ENCODE measurements around the gene DYNC2I2. TPM values are rescaled to one million over a fixed set of nuclear protein-coding genes. Genes with fewer than 3 reads are reported as not detected.
"Not testable (repeated sequence)": the region's sequence is repeated elsewhere in the genome, so short reads cannot be mapped to it uniquely, and the experiment has no call there.

DYNC2I2 gene
- polyA plus RNA-seq, 1 donor from 2014 or later: 82.5 TPM

DNA sequence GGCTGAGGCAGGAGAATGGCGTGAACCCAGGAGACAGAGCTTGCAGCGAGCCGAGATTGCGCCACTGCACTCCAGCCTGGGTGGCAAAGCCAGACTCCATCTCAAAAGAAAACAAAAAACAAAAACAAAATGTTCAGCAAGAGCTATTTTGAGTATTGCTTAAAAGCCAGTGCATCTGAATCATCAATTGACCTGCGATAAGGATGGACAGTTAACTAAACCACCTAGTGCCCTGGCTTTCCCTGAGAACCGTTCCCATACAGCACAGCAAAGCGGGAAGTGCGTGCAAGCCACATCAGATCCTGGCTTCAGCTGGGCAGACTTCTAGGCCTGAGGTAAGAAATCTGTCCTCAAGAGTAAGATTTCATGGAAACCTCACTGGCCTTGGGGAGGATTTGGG lies 2.7 kb downstream of the DYNC2I2 start:
- peaks cover 8% of the 10 kb centered on the region for H3K79me2 ChIP-seq (replicated peaks; ENCODE audit: insufficient read depth, low read length)
- H3K9me3 ChIP-seq (ENCODE audit: low read length): no peaks in the 10 kb centered on the region
- H3F3A ChIP-seq (ENCODE audit: insufficient read depth, low read length, poor library complexity, severe bottlenecking): peaks cover 3% of the 10 kb centered on the region
- H3K36me3 ChIP-seq (ENCODE audit: insufficient read depth, low read length): no peaks in the 10 kb centered on the region
- TF ChIP-seq REST (IDR thresholded peaks at IDR 0.05; ENCODE audit: borderline replicate concordance): no peak
- no peak for TF ChIP-seq EP300 (conservative IDR thresholded peaks at IDR 0.05; ENCODE audit: poor library complexity, severe bottlenecking)
- no peak for TF ChIP-seq MXI1 (conservative IDR thresholded peaks at IDR 0.05; ENCODE audit: poor library complexity, severe bottlenecking)
- TF ChIP-seq SMC3 (conservative IDR thresholded peaks at IDR 0.05; ENCODE audit: poor library complexity): no peak
- no peak for TF ChIP-seq RAD21 (conservative IDR thresholded peaks at IDR 0.05)
- no peak for TF ChIP-seq TAF1 (IDR thresholded peaks at IDR 0.05; ENCODE audit: low read depth)
- TF ChIP-seq, protein P1, sequence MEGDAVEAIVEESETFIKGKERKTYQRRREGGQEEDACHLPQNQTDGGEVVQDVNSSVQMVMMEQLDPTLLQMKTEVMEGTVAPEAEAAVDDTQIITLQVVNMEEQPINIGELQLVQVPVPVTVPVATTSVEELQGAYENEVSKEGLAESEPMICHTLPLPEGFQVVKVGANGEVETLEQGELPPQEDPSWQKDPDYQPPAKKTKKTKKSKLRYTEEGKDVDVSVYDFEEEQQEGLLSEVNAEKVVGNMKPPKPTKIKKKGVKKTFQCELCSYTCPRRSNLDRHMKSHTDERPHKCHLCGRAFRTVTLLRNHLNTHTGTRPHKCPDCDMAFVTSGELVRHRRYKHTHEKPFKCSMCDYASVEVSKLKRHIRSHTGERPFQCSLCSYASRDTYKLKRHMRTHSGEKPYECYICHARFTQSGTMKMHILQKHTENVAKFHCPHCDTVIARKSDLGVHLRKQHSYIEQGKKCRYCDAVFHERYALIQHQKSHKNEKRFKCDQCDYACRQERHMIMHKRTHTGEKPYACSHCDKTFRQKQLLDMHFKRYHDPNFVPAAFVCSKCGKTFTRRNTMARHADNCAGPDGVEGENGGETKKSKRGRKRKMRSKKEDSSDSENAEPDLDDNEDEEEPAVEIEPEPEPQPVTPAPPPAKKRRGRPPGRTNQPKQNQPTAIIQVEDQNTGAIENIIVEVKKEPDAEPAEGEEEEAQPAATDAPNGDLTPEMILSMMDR (IDR thresholded peaks at IDR 0.05; ENCODE audit: poor library complexity, severe bottlenecking): no peak
- TF ChIP-seq POLR2AphosphoS5 (IDR thresholded peaks at IDR 0.05): no peak
- TF ChIP-seq EZH2 (IDR thresholded peaks at IDR 0.05; ENCODE audit: borderline replicate concordance, insufficient read depth, low read length, poor library complexity, severe bottlenecking): no peak
- H3K27ac ChIP-seq (ENCODE audit: low read length): no peak overlapping the region
- no peaks in the 10 kb centered on the region for H3K9me2 ChIP-seq (ENCODE audit: insufficient read depth, low read length)
- H3K4me2 ChIP-seq (ENCODE audit: low read length): no peak overlapping the region
- no peak overlapping the region for H3K4me3 ChIP-seq (ENCODE audit: low read length)
- H4K20me1 ChIP-seq (ENCODE audit: insufficient read depth): no peaks in the 10 kb centered on the region
- no peaks in the 10 kb centered on the region for H3K27me3 ChIP-seq (ENCODE audit: insufficient read depth, low read depth, low read length)
- H2AFZ ChIP-seq (ENCODE audit: low read depth, low read length): no peak overlapping the region
- H3K9ac ChIP-seq (ENCODE audit: low read length): no peak overlapping the region

GRCh38 chr9:128651798-128652197 lies 4.8 kb downstream of the DYNC2I2 start:
- Histone ChIP-seq H2AFZ (ENCODE audit: low read depth, low read length) (no peak overlapping the region), H3K9me2 (ENCODE audit: insufficient read depth, low read length) (no peaks in the 10 kb centered on the region), H3K27ac (ENCODE audit: low read length) (no peak overlapping the region), H3K4me3 (ENCODE audit: low read length) (no peak overlapping the region), H3K4me2 (ENCODE audit: low read length) (no peak overlapping the region), H3K79me2 (replicated peaks; ENCODE audit: insufficient read depth, low read length) (peaks cover 8% of the 10 kb centered on the region), H3F3A (ENCODE audit: insufficient read depth, low read length, poor library complexity, severe bottlenecking) (no peaks in the 10 kb centered on the region), H3K9me3 (ENCODE audit: low read length) (no peaks in the 10 kb centered on the region), H3K9ac (ENCODE audit: low read length) (no peak overlapping the region), H4K20me1 (ENCODE audit: insufficient read depth) (no peaks in the 10 kb centered on the region), H3K36me3 (ENCODE audit: insufficient read depth, low read length) (no peaks in the 10 kb centered on the region), H3K27me3 (ENCODE audit: insufficient read depth, low read depth, low read length) (no peaks in the 10 kb centered on the region)
- no peak for TF ChIP-seq RAD21 (conservative IDR thresholded peaks at IDR 0.05)
- TF ChIP-seq TAF1 (IDR thresholded peaks at IDR 0.05; ENCODE audit: low read depth): no peak
- no peak for TF ChIP-seq MXI1 (conservative IDR thresholded peaks at IDR 0.05; ENCODE audit: poor library complexity, severe bottlenecking)

GRCh38 chr9:128648206-128648605 lies 8.4 kb downstream of the DYNC2I2 start:
- H2AFZ ChIP-seq (ENCODE audit: low read depth, low read length); H3K9ac ChIP-seq (ENCODE audit: low read length); H3K4me3 ChIP-seq (ENCODE audit: low read length); H3F3A ChIP-seq (ENCODE audit: insufficient read depth, low read length, poor library complexity, severe bottlenecking); H3K27ac ChIP-seq (ENCODE audit: low read length); H3K9me2 ChIP-seq (ENCODE audit: insufficient read depth, low read length); H4K20me1 ChIP-seq (ENCODE audit: insufficient read depth); H3K9me3 ChIP-seq (ENCODE audit: low read length); H3K27me3 ChIP-seq (ENCODE audit: insufficient read depth, low read depth, low read length); H3K36me3 ChIP-seq (ENCODE audit: insufficient read depth, low read length); H3K79me2 ChIP-seq (replicated peaks; ENCODE audit: insufficient read depth, low read length); H3K4me2 ChIP-seq (ENCODE audit: low read length): not testable (repeated sequence)
